ENCODE results near the gene LARP1. TPM values are rescaled to one million over a fixed set of nuclear protein-coding genes. Genes with fewer than 3 reads are reported as not detected.
"Not testable (repeated sequence)": the region's sequence is repeated elsewhere in the genome, so short reads cannot be mapped to it uniquely, and the experiment has no call there.

The LARP1 gene
- polyA plus RNA-seq, 4 donors: 16.8 to 104 (median 43.0) TPM

- H3K36me3 ChIP-seq (ENCODE audit: control insufficient read depth in 3 of 3, insufficient read depth in 2 of 3, low read depth in 1 of 3, low read length in 3 of 3): peaks cover 11 to 76% (median 19%) of the 10 kb centered on the region in 3 donors
- H3K27me3 ChIP-seq (ENCODE audit: control insufficient read depth in 3 of 3, insufficient read depth in 3 of 3, low read length in 3 of 3): no peaks in the 10 kb centered on the region
- DNase-seq (no peak), FAIRE-seq (no peak)
- WGBS, 3 donors: 80 to 85% (median 80%) methylated on average over 7 of the region's 7 CpGs
- H3K9me3 ChIP-seq (ENCODE audit: control insufficient read depth in 2 of 2, insufficient read depth in 1 of 2, low read depth in 1 of 2, low read length in 1 of 2): no peaks in the 10 kb centered on the region
- H3K4me1 ChIP-seq (ENCODE audit: control insufficient read depth in 3 of 3, insufficient read depth in 2 of 3, low read depth in 1 of 3, low read length in 2 of 3): peaks cover 0 to 17% (median 0%) of the 10 kb centered on the region in 3 donors
- no peak overlapping the region for H3K4me3 ChIP-seq (ENCODE audit: low read depth in 1 of 3, low read length in 3 of 3)
- H3K27ac ChIP-seq (ENCODE audit: low read depth in 1 of 3, low read length in 2 of 3): no peak overlapping the region
These were observed 64.4 kb downstream of the LARP1 start for GRCh38 chr5:154819546-154819945.

- 95 to 98% (median 98%) methylated on average over 5 of the region's 5 CpGs for WGBS, 3 donors
- no peaks in the 10 kb centered on the region for H3K27me3 ChIP-seq (ENCODE audit: control insufficient read depth in 3 of 3, insufficient read depth in 3 of 3, low read length in 3 of 3)
- H3K27ac ChIP-seq (ENCODE audit: low read depth in 1 of 3, low read length in 2 of 3): no peak overlapping the region
- no peak for FAIRE-seq
- H3K9me3 ChIP-seq (ENCODE audit: control insufficient read depth in 2 of 2, insufficient read depth in 1 of 2, low read depth in 1 of 2, low read length in 1 of 2): no peaks in the 10 kb centered on the region
- no peak overlapping the region for H3K4me3 ChIP-seq (ENCODE audit: low read depth in 1 of 3, low read length in 3 of 3)
- H3K4me1 ChIP-seq (ENCODE audit: control insufficient read depth in 3 of 3, insufficient read depth in 2 of 3, low read depth in 1 of 3, low read length in 2 of 3): peaks cover 0 to 17% (median 0%) of the 10 kb centered on the region in 3 donors
- peaks cover 5 to 68% (median 13%) of the 10 kb centered on the region in 3 donors for H3K36me3 ChIP-seq (ENCODE audit: control insufficient read depth in 3 of 3, insufficient read depth in 2 of 3, low read depth in 1 of 3, low read length in 3 of 3)
- no peak for DNase-seq
These were observed 65.2 kb downstream of the LARP1 start for GRCh38 chr5:154820383-154820782.

GRCh38 chr5:154822896-154823295 lies 67.7 kb downstream of the LARP1 start:
- 88 to 94% (median 92%) methylated on average over 5 of the region's 5 CpGs for WGBS, 3 donors
- Histone ChIP-seq H3K4me1 (ENCODE audit: control insufficient read depth in 3 of 3, insufficient read depth in 2 of 3, low read depth in 1 of 3, low read length in 2 of 3) (peaks cover 0 to 17% (median 0%) of the 10 kb centered on the region in 3 donors), H3K36me3 (ENCODE audit: control insufficient read depth in 3 of 3, insufficient read depth in 2 of 3, low read depth in 1 of 3, low read length in 3 of 3) (peaks cover 0 to 57% (median 7%) of the 10 kb centered on the region in 3 donors)
- H3K4me3 ChIP-seq (ENCODE audit: low read depth in 1 of 3, low read length in 3 of 3); H3K27ac ChIP-seq (ENCODE audit: low read depth in 1 of 3, low read length in 2 of 3); DNase-seq; FAIRE-seq; H3K9me3 ChIP-seq (ENCODE audit: control insufficient read depth in 2 of 2, insufficient read depth in 1 of 2, low read depth in 1 of 2, low read length in 1 of 2); H3K27me3 ChIP-seq (ENCODE audit: control insufficient read depth in 3 of 3, insufficient read depth in 3 of 3, low read length in 3 of 3): not testable (repeated sequence)

- Histone ChIP-seq H3K27ac (ENCODE audit: low read depth in 1 of 3, low read length in 2 of 3) (no peak overlapping the region), H3K9me3 (ENCODE audit: control insufficient read depth in 2 of 2, insufficient read depth in 1 of 2, low read depth in 1 of 2, low read length in 1 of 2) (no peaks in the 10 kb centered on the region), H3K4me3 (ENCODE audit: low read depth in 1 of 3, low read length in 3 of 3) (no peak overlapping the region), H3K4me1 (ENCODE audit: control insufficient read depth in 3 of 3, insufficient read depth in 2 of 3, low read depth in 1 of 3, low read length in 2 of 3) (peaks cover 0 to 15% (median 0%) of the 10 kb centered on the region in 3 donors), H3K27me3 (ENCODE audit: control insufficient read depth in 3 of 3, insufficient read depth in 3 of 3, low read length in 3 of 3) (no peaks in the 10 kb centered on the region), H3K36me3 (ENCODE audit: control insufficient read depth in 3 of 3, insufficient read depth in 2 of 3, low read depth in 1 of 3, low read length in 3 of 3) (peaks cover 0 to 57% (median 7%) of the 10 kb centered on the region in 3 donors)
- WGBS, 3 donors: 84 to 90% (median 85%) methylated on average over 4 of the region's 4 CpGs
- FAIRE-seq (no peak), DNase-seq (no peak)
These were observed 68.4 kb downstream of the LARP1 start for GRCh38 chr5:154823605-154824004.

- H3K27ac ChIP-seq (ENCODE audit: low read depth in 1 of 3, low read length in 2 of 3): no peak overlapping the region
These were observed 68.9 kb downstream of the LARP1 start for GRCh38 chr5:154824070-154824469.

GRCh38 chr5:154829181-154829588 lies 74.0 kb downstream of the LARP1 start:
- Histone ChIP-seq H3K9me3 (ENCODE audit: control insufficient read depth in 2 of 2, insufficient read depth in 1 of 2, low read depth in 1 of 2, low read length in 1 of 2) (no peaks in the 10 kb centered on the region), H3K27me3 (ENCODE audit: control insufficient read depth in 3 of 3, insufficient read depth in 3 of 3, low read length in 3 of 3) (no peaks in the 10 kb centered on the region), H3K36me3 (ENCODE audit: control insufficient read depth in 3 of 3, insufficient read depth in 2 of 3, low read depth in 1 of 3, low read length in 3 of 3) (peaks cover 0 to 38% (median 3%) of the 10 kb centered on the region in 3 donors), H3K4me1 (ENCODE audit: control insufficient read depth in 3 of 3, insufficient read depth in 2 of 3, low read depth in 1 of 3, low read length in 2 of 3) (peaks cover 0 to 2% (median 0%) of the 10 kb centered on the region in 3 donors), H3K27ac (ENCODE audit: low read depth in 1 of 3, low read length in 2 of 3) (peak overlapping the region in 1 of 3 donors; percentile 4), H3K4me3 (ENCODE audit: low read depth in 1 of 3, low read length in 3 of 3) (no peak overlapping the region)
- 74 to 83% (median 81%) methylated on average over 2 of the region's 2 CpGs for WGBS, 3 donors
- FAIRE-seq (no peak), DNase-seq (no peak)

More at GRCh38 chr5:154824070-154824469, 68.9 kb downstream of the LARP1 start:
- Histone ChIP-seq H3K36me3 (ENCODE audit: control insufficient read depth in 3 of 3, insufficient read depth in 2 of 3, low read depth in 1 of 3, low read length in 3 of 3) (peaks cover 0 to 56% (median 7%) of the 10 kb centered on the region in 3 donors), H3K4me3 (ENCODE audit: low read depth in 1 of 3, low read length in 3 of 3) (no peak overlapping the region), H3K9me3 (ENCODE audit: control insufficient read depth in 2 of 2, insufficient read depth in 1 of 2, low read depth in 1 of 2, low read length in 1 of 2) (no peaks in the 10 kb centered on the region), H3K27me3 (ENCODE audit: control insufficient read depth in 3 of 3, insufficient read depth in 3 of 3, low read length in 3 of 3) (no peaks in the 10 kb centered on the region), H3K4me1 (ENCODE audit: control insufficient read depth in 3 of 3, insufficient read depth in 2 of 3, low read depth in 1 of 3, low read length in 2 of 3) (peaks cover 0 to 11% (median 0%) of the 10 kb centered on the region in 3 donors)
- 92 to 100% (median 99%) methylated on average over 2 of the region's 2 CpGs for WGBS, 3 donors
- no peak for DNase-seq
- no peak for FAIRE-seq

GRCh38 chr5:154829589-154830218 lies 74.5 kb downstream of the LARP1 start:
- WGBS, 3 donors: 68 to 71% (median 70%) methylated on average over 4 of the region's 4 CpGs
- Histone ChIP-seq H3K27ac (ENCODE audit: low read depth in 1 of 3, low read length in 2 of 3) (peak overlapping the region in 1 of 3 donors; percentile 15), H3K36me3 (ENCODE audit: control insufficient read depth in 3 of 3, insufficient read depth in 2 of 3, low read depth in 1 of 3, low read length in 3 of 3) (peaks cover 0 to 35% (median 0%) of the 10 kb centered on the region in 3 donors), H3K4me1 (ENCODE audit: control insufficient read depth in 3 of 3, insufficient read depth in 2 of 3, low read depth in 1 of 3, low read length in 2 of 3) (peaks cover 0 to 4% (median 0%) of the 10 kb centered on the region in 3 donors), H3K27me3 (ENCODE audit: control insufficient read depth in 3 of 3, insufficient read depth in 3 of 3, low read length in 3 of 3) (no peaks in the 10 kb centered on the region), H3K4me3 (ENCODE audit: low read depth in 1 of 3, low read length in 3 of 3) (no peak overlapping the region), H3K9me3 (ENCODE audit: control insufficient read depth in 2 of 2, insufficient read depth in 1 of 2, low read depth in 1 of 2, low read length in 1 of 2) (no peaks in the 10 kb centered on the region)
- peak in 1 of 2 donors; percentile 54 for DNase-seq
- FAIRE-seq: no peak

- FAIRE-seq: no peak
- Histone ChIP-seq H3K27me3 (ENCODE audit: control insufficient read depth in 3 of 3, insufficient read depth in 3 of 3, low read length in 3 of 3) (no peaks in the 10 kb centered on the region), H3K27ac (ENCODE audit: low read depth in 1 of 3, low read length in 2 of 3) (peak overlapping the region in 1 of 3 donors; percentile 14), H3K4me1 (ENCODE audit: control insufficient read depth in 3 of 3, insufficient read depth in 2 of 3, low read depth in 1 of 3, low read length in 2 of 3) (peaks cover 0 to 8% (median 0%) of the 10 kb centered on the region in 3 donors), H3K36me3 (ENCODE audit: control insufficient read depth in 3 of 3, insufficient read depth in 2 of 3, low read depth in 1 of 3, low read length in 3 of 3) (peaks cover 0 to 35% (median 0%) of the 10 kb centered on the region in 3 donors), H3K4me3 (ENCODE audit: low read depth in 1 of 3, low read length in 3 of 3) (no peak overlapping the region), H3K9me3 (ENCODE audit: control insufficient read depth in 2 of 2, insufficient read depth in 1 of 2, low read depth in 1 of 2, low read length in 1 of 2) (no peaks in the 10 kb centered on the region)
- 72 to 81% (median 76%) methylated on average over 7 of the region's 7 CpGs for WGBS, 3 donors
- no peak for DNase-seq
These were observed 75.0 kb downstream of the LARP1 start for GRCh38 chr5:154830219-154830595.
